Gastroesophageal sphincter (tissue), 3 donors: ENCODE results near the gene DYSF.

ENCODE experiments used
- CTCF ChIP-seq, 4 experiments: fragments of 200-600 bp in 2 of 4; fragments of 450-650 bp in 2 of 4; sonication (generic) in 1 of 4; IDR thresholded peaks; one replicate each; pipeline ENCODE4 v1.5.1; 2017 to 2019; ENCODE audit warnings: antibody characterized with exemption in 4 of 4, mild to moderate bottlenecking in 2 of 4, moderate library complexity in 2 of 4
- EP300 ChIP-seq: sonication (generic); formaldehyde crosslinking; IDR thresholded peaks from one replicate; pipeline ENCODE4 v1.6.1; 2017; ENCODE audit warnings: antibody characterized with exemption, mild to moderate bottlenecking
- POLR2A ChIP-seq, 2 donors: fragments of 450-650 bp; IDR thresholded peaks; one replicate each; pipeline ENCODE4 v1.6.1; 2017; ENCODE audit warnings: antibody characterized with exemption in 2 of 2, mild to moderate bottlenecking in 2 of 2, moderate library complexity in 1 of 2
- POLR2AphosphoS5 ChIP-seq: sonication (generic); formaldehyde crosslinking; IDR thresholded peaks from one replicate; pipeline ENCODE4 v1.6.1; 2017; ENCODE audit warnings: antibody characterized with exemption

GRCh38 chr2:71464389-71464788 is 11.0 kb downstream of the DYSF start:
- TF ChIP-seq CTCF (IDR thresholded peaks at IDR 0.05) (no peak), POLR2A (IDR thresholded peaks at IDR 0.05) (no peak), EP300 (no peak), POLR2AphosphoS5 (no peak)
